Adrenal gland (tissue), 12 donors: ENCODE measurements around the gene UBN1. TPM values are rescaled to one million over a fixed set of nuclear protein-coding genes. Genes with fewer than 3 reads are reported as not detected.

Source experiments
- DNase-seq, 7 donors: peaks; one replicate each; pipeline ENCODE4 v3.0.0-alpha.2; 2019 to 2020
- H3K27ac ChIP-seq, 5 donors: fragments of 200-600 bp; sonication (generic) in 4 of 5; 1 replicate in 3 of 5; 2 replicates in 2 of 5; pipeline versions ENCODE4 v1.5.1 to v1.8.0; 2016 to 2020; ENCODE audit warnings: mild to moderate bottlenecking in 1 of 5
- H3K27me3 ChIP-seq: fragments of 200-600 bp; 2 replicates; pipeline ENCODE4 v1.8.0; 2021
- H3K36me3 ChIP-seq, 2 donors: fragments of 200-600 bp; replicated peaks in 1 of 2; 1 replicate in 1 of 2; 2 replicates in 1 of 2; pipeline versions ENCODE4 v1.5.1 to v1.8.0; 2018 to 2022
- H3K4me1 ChIP-seq, 2 donors: fragments of 200-600 bp; replicated peaks in 1 of 2; 1 replicate in 1 of 2; 2 replicates in 1 of 2; pipeline versions ENCODE4 v1.5.1 to v1.8.0; 2018 to 2021
- H3K4me3 ChIP-seq, 4 donors: fragments of 200-600 bp; sonication (generic) in 3 of 4; one replicate each; pipeline ENCODE4 v1.5.1; 2016 to 2018
- H3K9me3 ChIP-seq, 3 donors: fragments of 200-600 bp; sonication (generic) in 1 of 3; replicated peaks in 1 of 3; 1 replicate in 2 of 3; 2 replicates in 1 of 3; pipeline versions ENCODE4 v1.5.1 to v1.8.0; 2016 to 2021
- CTCF ChIP-seq, 6 experiments: fragments of 450-650 bp in 4 of 6; fragments of 200-600 bp in 2 of 6; sonication (generic) in 1 of 6; IDR thresholded peaks; 1 replicate in 5 of 6; 2 replicates in 1 of 6; pipeline versions ENCODE4 v1.5.1 to v1.8.0; 2016 to 2021; ENCODE audit warnings: antibody characterized with exemption in 6 of 6, mild to moderate bottlenecking in 2 of 6, moderate library complexity in 1 of 6
- POLR2A ChIP-seq, 2 donors: fragments of 450-650 bp; IDR thresholded peaks; one replicate each; pipeline ENCODE4 v1.6.1; 2017; ENCODE audit warnings: antibody characterized with exemption in 2 of 2, mild to moderate bottlenecking in 2 of 2, moderate library complexity in 1 of 2
- WGBS, 4 donors: extraction: QIAGEN DNeasy Blood & Tissue Kit in 2 of 4; methylation state at CpG; one replicate each; pipeline versions ENCODE4 v1.1.5 to v1.1.7; 2013 to 2017; 5-methylcytosine and 5-hydroxymethylcytosine counted together
- intact Hi-C, 2 donors: fragments of 100-400 bp; cut with DNase I; formaldehyde crosslinking; loops; one replicate each; pipeline versions ENCODE4 v1.14.1 to v1.15.0; 2022 to 2023
- polyA plus RNA-seq, 3 donors: library from polyadenylated mRNA; stranded (reverse); fragments of 200-250 nt in 2 of 3; fragments of 350-450 nt in 1 of 3; fragmentation: Illumina TruSeq in 1 of 3; extraction: RNeasy Lipid Tissue Mini Kit (QIAGEN cat#74804) in 1 of 3; gene quantifications; one replicate each; pipeline ENCODE4 v1.2.3, GENCODE V29; 2013 to 2014
- total RNA-seq, 9 donors: library from RNA; depleted of rRNA in 4 of 9; stranded (reverse); fragments of >200 nt in 4 of 9; fragments of 120-200 nt in 1 of 9; fragmentation: NEBNext Ultra II Directional in 1 of 9; extraction: Animal tissue kit (Norgen Biotek cat#: 25700) in 1 of 9; gene quantifications; one replicate each; pipeline versions ENCODE4 v1.1.0 to v1.2.4, GENCODE V29; 2013 to 2023
- donor health status: healthy with polysubstance abuse.
- donor health status: Bipolar disorder and iron deficiency.
- donor health status: DM: yes; HTN: yes; CAD: no.
- donor health status: DM: no; HTN: no; CAD: no.
- donor health status: DM: no; HTN: no; CAD: no.
- donor health status: DM: yes; HTN: yes; CAD: no.

UBN1 gene
- total and polyA plus RNA-seq, 12 donors: 5.9 to 60.8 (median 28.4) TPM

GRCh38 chr16:4915226-4915761, 68.0 kb downstream of the UBN1 start:
- no peaks in the 10 kb centered on the region for H3K9me3 ChIP-seq
- peak in 6 of 7 donors; percentile 47 to 70 (median 60) for DNase-seq
- no peaks in the 10 kb centered on the region for H3K27me3 ChIP-seq
- peak overlapping the region in 2 of 5 donors; percentile 54 to 59 for H3K27ac ChIP-seq
- H3K4me3 ChIP-seq: no peak overlapping the region
- intact Hi-C loops: no loop called here
- no peak for TF ChIP-seq POLR2A (IDR thresholded peaks at IDR 0.05)
- no peak for TF ChIP-seq CTCF (IDR thresholded peaks at IDR 0.05)
- peaks cover 0 to 7% of the 10 kb centered on the region in 2 donors for H3K4me1 ChIP-seq
- WGBS, 4 donors: 53 to 69% (median 60%) methylated on average over 6 to 11 of the region's 11 CpGs
- H3K36me3 ChIP-seq: no peaks in the 10 kb centered on the region

GRCh38 chr16:4917117-4917516, 69.8 kb downstream of the UBN1 start:
- 13 to 27% (median 19%) methylated on average over 4 of the region's 4 CpGs for WGBS, 4 donors
- H3K27ac ChIP-seq: peak overlapping the region in 1 of 5 donors; percentile 42

GRCh38 chr16:4918781-4919251, 71.5 kb downstream of the UBN1 start:
- no peak overlapping the region for H3K27ac ChIP-seq
- H3K9me3 ChIP-seq: no peaks in the 10 kb centered on the region
- no peaks in the 10 kb centered on the region for H3K36me3 ChIP-seq
- peaks cover 0 to 7% of the 10 kb centered on the region in 2 donors for H3K4me1 ChIP-seq
- no peak for DNase-seq
- intact Hi-C loops: no loop called here
- WGBS, 4 donors: 71 to 87% (median 79%) methylated on average over 1 to 13 of the region's 13 CpGs
- H3K4me3 ChIP-seq: no peak overlapping the region
- H3K27me3 ChIP-seq: no peaks in the 10 kb centered on the region
- TF ChIP-seq POLR2A (IDR thresholded peaks at IDR 0.05) (no peak), CTCF (IDR thresholded peaks at IDR 0.05) (no peak)

More at GRCh38 chr16:4917117-4917516, 69.8 kb downstream of the UBN1 start:
- Histone ChIP-seq H3K9me3 (no peaks in the 10 kb centered on the region), H3K4me3 (no peak overlapping the region), H3K4me1 (peaks cover 0 to 7% of the 10 kb centered on the region in 2 donors), H3K36me3 (no peaks in the 10 kb centered on the region), H3K27me3 (no peaks in the 10 kb centered on the region)
- DNase-seq: no peak
- TF ChIP-seq CTCF (IDR thresholded peaks at IDR 0.05): no peak
- no peak for TF ChIP-seq POLR2A (IDR thresholded peaks at IDR 0.05)
- intact Hi-C loops: no loop called here

GRCh38 chr16:4920826-4921225, 73.5 kb downstream of the UBN1 start:
- H3K27ac ChIP-seq: no peak overlapping the region
- H3K27me3 ChIP-seq: no peaks in the 10 kb centered on the region
- H3K4me3 ChIP-seq: no peak overlapping the region
- intact Hi-C loops: no loop called here
- TF ChIP-seq POLR2A (IDR thresholded peaks at IDR 0.05): no peak
- no peak for TF ChIP-seq CTCF (IDR thresholded peaks at IDR 0.05)
- 82 to 96% (median 85%) methylated on average over 2 to 5 of the region's 5 CpGs for WGBS, 4 donors
- DNase-seq: no peak
- H3K9me3 ChIP-seq: no peaks in the 10 kb centered on the region
- peaks cover 0 to 7% of the 10 kb centered on the region in 2 donors for H3K4me1 ChIP-seq
- no peaks in the 10 kb centered on the region for H3K36me3 ChIP-seq
